ENCODE data around the gene TMEM30A. TPM values are rescaled to one million over a fixed set of nuclear protein-coding genes. Genes with fewer than 3 reads are reported as not detected.

The TMEM30A gene
- total RNA-seq, 2 experiments from 2014 or later = 18.2 to 32.1 TPM

- CTCF ChIA-PET (ENCODE audit: unreplicated experiment) = no interaction called here
- POLR2A ChIA-PET = interaction anchor here (0.6 to 1.4 kb wide), 4 partner anchors 8 to 1579 kb away, joined by 3 to 7 read pairs (median 4); no protein-coding TSS in a partner anchor
These were observed 73.5 kb downstream of the TMEM30A start for GRCh38 chr6:75210885-75211739.

GRCh38 chr6:75209184-75209723 is 75.3 kb downstream of the TMEM30A start:
- H2AFZ ChIP-seq (ENCODE audit: low read length) = peak overlapping the region; percentile 23; the same call in 1 of the 2 replicates
- no peaks in the 10 kb centered on the region for H3K4me1 ChIP-seq (ENCODE audit: insufficient read depth, low read length, poor library complexity, severe bottlenecking)
- intact Hi-C loops (cut with micrococcal nuclease; ENCODE audit: unreplicated experiment) = loop anchor here (2.0 to 5.0 kb wide), 4 partner anchors 1117 to 1472 kb away; no protein-coding TSS in a partner anchor
- ChIA-PET CTCF (ENCODE audit: unreplicated experiment) (interaction anchor here (0.8 to 1.3 kb wide), 4 partner anchors 379 to 1470 kb away, joined by 3 to 4 read pairs (median 3); no protein-coding TSS in a partner anchor), POLR2A (interaction anchor here (0.6 kb wide), 2 partner anchors 1217 to 1265 kb away, joined by 3 read pairs; no protein-coding TSS in a partner anchor)
- H3K36me3 ChIP-seq (ENCODE audit: insufficient read depth, low read length) = no peaks in the 10 kb centered on the region
- H3K27ac ChIP-seq (ENCODE audit: low read depth, low read length, poor library complexity, severe bottlenecking) = no peak overlapping the region
- no peaks in the 10 kb centered on the region for H3K79me2 ChIP-seq (ENCODE audit: insufficient read depth, low read depth, low read length)
- H3K4me2 ChIP-seq (ENCODE audit: low read length) = no peak overlapping the region
- no peaks in the 10 kb centered on the region for H3K9me2 ChIP-seq (ENCODE audit: insufficient read depth, low read length)
- no peak for DNase-seq (ENCODE audit: low spot score)
- H3K9me3 ChIP-seq (ENCODE audit: low read length) = no peaks in the 10 kb centered on the region
- H4K20me1 ChIP-seq (ENCODE audit: insufficient read depth, low read length) = no peaks in the 10 kb centered on the region
- H3K4me3 ChIP-seq (ENCODE audit: low read depth, low read length, poor library complexity, severe bottlenecking) = no peak overlapping the region
- TF ChIP-seq EZH2phosphoT487 (IDR thresholded peaks at IDR 0.05; ENCODE audit: borderline replicate concordance, low read depth, low read length) (no peak), CTCF (conservative IDR thresholded peaks at IDR 0.05; ENCODE audit: low read length) (peak; percentile 44; the same call in 1 of the 2 replicates)
- no TSS peak for BruUV-seq (replicated peaks)

More at GRCh38 chr6:75210885-75211739, 73.5 kb downstream of the TMEM30A start:
- Histone ChIP-seq H2AFZ (ENCODE audit: low read length) (peak overlapping the region; percentile 23; the same call in 1 of the 2 replicates), H3K4me3 (ENCODE audit: low read depth, low read length, poor library complexity, severe bottlenecking) (no peak overlapping the region), H3K9me2 (ENCODE audit: insufficient read depth, low read length) (no peaks in the 10 kb centered on the region), H3K36me3 (ENCODE audit: insufficient read depth, low read length) (no peaks in the 10 kb centered on the region), H3K79me2 (ENCODE audit: insufficient read depth, low read depth, low read length) (no peaks in the 10 kb centered on the region), H3K4me1 (ENCODE audit: insufficient read depth, low read length, poor library complexity, severe bottlenecking) (no peaks in the 10 kb centered on the region), H3K27ac (ENCODE audit: low read depth, low read length, poor library complexity, severe bottlenecking) (no peak overlapping the region), H3K9me3 (ENCODE audit: low read length) (no peaks in the 10 kb centered on the region), H4K20me1 (ENCODE audit: insufficient read depth, low read length) (no peaks in the 10 kb centered on the region), H3K4me2 (ENCODE audit: low read length) (peak overlapping the region; percentile 40)
- BruUV-seq (replicated peaks) = no TSS peak
- intact Hi-C loops (cut with micrococcal nuclease; ENCODE audit: unreplicated experiment) = no loop called here
- DNase-seq (ENCODE audit: low spot score) = peak; percentile 79
- TF ChIP-seq EZH2phosphoT487 (IDR thresholded peaks at IDR 0.05; ENCODE audit: borderline replicate concordance, low read depth, low read length) = no peak
- peak; percentile 94 for TF ChIP-seq CTCF (conservative IDR thresholded peaks at IDR 0.05; ENCODE audit: low read length)

Data from OCI-LY7 (cell line).